ENCODE data around the gene TIMP3. TPM values are rescaled to one million over a fixed set of nuclear protein-coding genes. Genes with fewer than 3 reads are reported as not detected.

Gene TIMP3
- total and polyA plus RNA-seq, 2 of the 4 experiments (the other 2 are of a cell fraction), result 98.8 to 179 TPM

DNA sequence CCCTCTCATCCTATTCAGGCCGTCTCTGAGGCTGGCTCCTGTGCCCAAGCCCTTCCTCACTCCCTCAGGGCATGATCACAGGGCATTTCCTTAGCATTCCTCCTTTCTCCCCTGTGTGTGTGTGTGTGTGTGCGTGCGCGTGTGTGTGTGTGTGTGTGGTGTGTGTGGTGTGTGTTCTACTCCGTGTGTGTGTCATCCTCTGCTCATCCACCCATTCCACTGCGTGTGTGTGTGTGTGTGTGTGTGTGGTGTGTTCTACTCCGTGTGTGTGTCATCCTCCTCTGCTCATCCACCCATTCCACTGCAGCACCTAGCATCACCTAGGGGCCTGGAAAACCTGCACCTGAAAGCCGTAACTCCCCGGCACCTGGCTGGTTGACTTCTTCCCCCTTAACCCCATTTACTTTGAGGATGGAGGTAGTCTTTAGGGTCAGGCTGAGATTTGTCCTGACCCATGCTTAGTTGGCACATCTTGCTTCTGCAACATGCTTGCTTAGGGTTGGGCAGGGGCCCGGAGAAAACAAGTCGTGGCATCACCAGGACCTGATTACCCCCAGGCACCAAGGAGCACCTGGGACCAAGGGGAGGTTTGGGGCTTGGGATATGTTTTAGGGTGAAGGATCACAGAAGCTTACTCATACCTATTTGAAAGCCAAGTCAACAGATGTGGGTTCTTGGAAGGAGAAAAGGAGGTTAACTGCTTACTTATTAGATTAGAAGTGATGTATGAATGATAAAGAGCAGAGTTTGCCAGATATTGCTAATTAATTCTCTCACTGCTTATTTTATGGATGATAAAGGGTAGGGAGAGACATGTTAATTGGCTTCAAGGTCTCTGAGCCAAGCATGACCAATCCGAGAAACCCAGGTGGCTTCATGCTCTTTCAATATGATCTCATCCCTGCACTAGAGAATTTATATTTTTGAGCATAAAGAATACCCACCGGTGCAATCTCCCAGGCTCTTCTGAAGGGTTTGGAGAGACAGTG is 18.9 kb downstream of the TIMP3 start:
- Histone ChIP-seq H2BK120ac (ENCODE audit: low read depth, low read length) (no peak overlapping the region), H3K56ac (ENCODE audit: extremely low read depth, insufficient read depth, low read length) (no peak overlapping the region), H3K14ac (replicated peaks; ENCODE audit: low read depth, low read length) (no peak overlapping the region), H2BK5ac (ENCODE audit: low read depth, low read length, poor library complexity, severe bottlenecking) (no peak overlapping the region), H4K5ac (ENCODE audit: low read depth, low read length) (no peak overlapping the region), H3K18ac (ENCODE audit: low read depth, low read length) (no peak overlapping the region), H2BK15ac (ENCODE audit: low read depth, low read length) (no peak overlapping the region), H4K20me1 (ENCODE audit: insufficient read depth, low read length) (peaks cover 97% of the 10 kb centered on the region), H3K23ac (ENCODE audit: low read depth, low read length) (no peak overlapping the region), H2AFZ (replicated peaks; ENCODE audit: low read length, poor library complexity) (no peak overlapping the region), H2BK20ac (ENCODE audit: low read depth, low read length) (no peak overlapping the region), H3K4me2 (ENCODE audit: low read depth, low read length) (no peak overlapping the region), H4K91ac (ENCODE audit: insufficient read depth, low read depth, low read length) (no peak overlapping the region), H3K9ac (ENCODE audit: low read depth, low read length) (no peak overlapping the region), H3K27ac (ENCODE audit: insufficient read depth, low read length) (no peak overlapping the region), H4K8ac (ENCODE audit: low read depth in 2 of 2, low read length in 2 of 2) (no peak overlapping the region), H2AK5ac (ENCODE audit: low read depth, low read length) (no peak overlapping the region; the same call in 1 of the 2 replicates), H3K36me3 (ENCODE audit: control insufficient read depth, insufficient read depth, low read length) (peaks cover 60% of the 10 kb centered on the region), H3K9me3 (ENCODE audit: control insufficient read depth, insufficient read depth, low read length) (no peaks in the 10 kb centered on the region), H3K27me3 (ENCODE audit: control insufficient read depth, insufficient read depth, low read length) (no peaks in the 10 kb centered on the region), H3K9me1 (ENCODE audit: insufficient read depth, low read length) (peaks cover 41% of the 10 kb centered on the region), H3K79me1 (ENCODE audit: low read depth in 1 of 2, low read length in 2 of 2) (peaks cover 39 to 91% of the 10 kb centered on the region in 2 experiments), H3K4me1 (ENCODE audit: control insufficient read depth, insufficient read depth, low read length) (no peaks in the 10 kb centered on the region), H3K4me3 (ENCODE audit: insufficient read depth, low read depth, low read length) (no peak overlapping the region), H3K4ac (ENCODE audit: low read depth, low read length) (no peak overlapping the region), H2AK9ac (replicated peaks; ENCODE audit: low read depth, low read length, poor library complexity) (no peak overlapping the region)
- TF ChIP-seq RCOR1 (IDR thresholded peaks at IDR 0.05; ENCODE audit: insufficient replicate concordance, low read length) (no peak), POLR2A (IDR thresholded peaks at IDR 0.05; ENCODE audit: low read depth, low read length) (no peak), RFX5 (IDR thresholded peaks at IDR 0.05; ENCODE audit: low read depth, low read length) (no peak), MAFK (IDR thresholded peaks at IDR 0.05; ENCODE audit: low read depth, low read length) (no peak), MXI1 (IDR thresholded peaks at IDR 0.05; ENCODE audit: borderline replicate concordance, low read depth, low read length) (no peak), MAZ (IDR thresholded peaks at IDR 0.05; ENCODE audit: borderline replicate concordance, low read depth, low read length) (no peak), CHD1 (IDR thresholded peaks at IDR 0.05; ENCODE audit: low read depth, low read length) (no peak), NFE2L2 (IDR thresholded peaks at IDR 0.05; ENCODE audit: low read depth, low read length) (no peak), FOS (IDR thresholded peaks at IDR 0.05; ENCODE audit: low read depth, low read length) (no peak), SMC3 (IDR thresholded peaks at IDR 0.05; ENCODE audit: low read depth, low read length) (no peak), BHLHE40 (IDR thresholded peaks at IDR 0.05; ENCODE audit: low read depth, low read length) (no peak), RAD21 (IDR thresholded peaks at IDR 0.05; ENCODE audit: low read length) (no peak)
- TF ChIP-seq, protein P1, sequence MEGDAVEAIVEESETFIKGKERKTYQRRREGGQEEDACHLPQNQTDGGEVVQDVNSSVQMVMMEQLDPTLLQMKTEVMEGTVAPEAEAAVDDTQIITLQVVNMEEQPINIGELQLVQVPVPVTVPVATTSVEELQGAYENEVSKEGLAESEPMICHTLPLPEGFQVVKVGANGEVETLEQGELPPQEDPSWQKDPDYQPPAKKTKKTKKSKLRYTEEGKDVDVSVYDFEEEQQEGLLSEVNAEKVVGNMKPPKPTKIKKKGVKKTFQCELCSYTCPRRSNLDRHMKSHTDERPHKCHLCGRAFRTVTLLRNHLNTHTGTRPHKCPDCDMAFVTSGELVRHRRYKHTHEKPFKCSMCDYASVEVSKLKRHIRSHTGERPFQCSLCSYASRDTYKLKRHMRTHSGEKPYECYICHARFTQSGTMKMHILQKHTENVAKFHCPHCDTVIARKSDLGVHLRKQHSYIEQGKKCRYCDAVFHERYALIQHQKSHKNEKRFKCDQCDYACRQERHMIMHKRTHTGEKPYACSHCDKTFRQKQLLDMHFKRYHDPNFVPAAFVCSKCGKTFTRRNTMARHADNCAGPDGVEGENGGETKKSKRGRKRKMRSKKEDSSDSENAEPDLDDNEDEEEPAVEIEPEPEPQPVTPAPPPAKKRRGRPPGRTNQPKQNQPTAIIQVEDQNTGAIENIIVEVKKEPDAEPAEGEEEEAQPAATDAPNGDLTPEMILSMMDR (conservative IDR thresholded peaks at IDR 0.05; ENCODE audit: low read depth, low read length), result no peak
- TF ChIP-seq, protein P2, sequence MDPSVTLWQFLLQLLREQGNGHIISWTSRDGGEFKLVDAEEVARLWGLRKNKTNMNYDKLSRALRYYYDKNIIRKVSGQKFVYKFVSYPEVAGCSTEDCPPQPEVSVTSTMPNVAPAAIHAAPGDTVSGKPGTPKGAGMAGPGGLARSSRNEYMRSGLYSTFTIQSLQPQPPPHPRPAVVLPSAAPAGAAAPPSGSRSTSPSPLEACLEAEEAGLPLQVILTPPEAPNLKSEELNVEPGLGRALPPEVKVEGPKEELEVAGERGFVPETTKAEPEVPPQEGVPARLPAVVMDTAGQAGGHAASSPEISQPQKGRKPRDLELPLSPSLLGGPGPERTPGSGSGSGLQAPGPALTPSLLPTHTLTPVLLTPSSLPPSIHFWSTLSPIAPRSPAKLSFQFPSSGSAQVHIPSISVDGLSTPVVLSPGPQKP (IDR thresholded peaks at IDR 0.05; ENCODE audit: borderline replicate concordance, low read depth, low read length), result no peak
- DNase-seq, result peak; percentile 41
- CTCF ChIA-PET, result no interaction called here
- ATAC-seq (ENCODE audit: low read depth), result no peak
- POLR2A ChIA-PET (ENCODE audit: unreplicated experiment), result no interaction called here
- no CpG with 5 or more reads among the region's 13 CpGs for WGBS, 2 experiments (ENCODE audit: extremely low coverage in 2 of 2, insufficient read length in 1 of 2)
- no TSS peak for BruUV-seq (replicated peaks)
- in situ Hi-C loops (cut with MboI; ENCODE audit: low sequenced_read_pairs) (loop anchor here (10.0 to 25.0 kb wide), 2 partner anchors 426 to 858 kb away; no protein-coding TSS in a partner anchor), intact Hi-C loops (cut with micrococcal nuclease) (loop anchor here (10.0 kb wide), 1 partner anchor 64 kb away; no protein-coding TSS in a partner anchor), dilution Hi-C loops (cut with HindIII; ENCODE audit: low sequenced_read_pairs, unreplicated experiment) (no loop called here)

Data from IMR-90 (cell line).